NCI-H345 treated with DMSO at 0.1 percent for 48 hours (cell line): ENCODE data around the gene C3orf20.

Source experiments
- DNase-seq: peaks from one replicate; lab custom pipeline; 2025; ENCODE audit not compliant: unreplicated experiment; lab: John Stamatoyannopoulos, UW

The C3orf20 gene

GRCh38 chr3:14698601-14699244 is 23.8 kb downstream of the C3orf20 start:
- DNase-seq = no peak

GRCh38 chr3:14699643-14700042 is 24.7 kb downstream of the C3orf20 start:
- DNase-seq = no peak

DNA sequence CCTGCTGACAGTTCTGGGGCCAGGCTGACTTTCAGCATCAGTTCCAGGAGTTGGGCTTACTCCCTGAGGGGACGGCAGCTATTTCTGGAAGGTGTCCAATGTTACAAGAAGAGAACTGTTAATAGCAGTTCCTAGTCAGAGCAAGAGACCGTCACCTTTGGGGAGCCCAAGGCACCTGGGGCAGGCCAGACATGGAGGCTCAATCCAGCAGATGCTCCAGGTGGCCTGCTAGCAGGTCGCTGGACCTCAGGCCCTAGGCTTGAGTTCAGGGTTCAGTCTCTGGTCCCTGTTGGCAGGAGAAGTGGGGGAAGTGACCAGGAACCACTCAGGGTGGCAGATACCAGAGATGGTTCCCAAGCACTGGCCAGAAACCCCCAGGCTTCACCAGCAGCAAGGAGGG is 25.9 kb downstream of the C3orf20 start:
- DNase-seq = no peak

- no peak for DNase-seq
Measured at GRCh38 chr3:14701676-14702075, 26.7 kb downstream of the C3orf20 start.

- no peak for DNase-seq
Measured at GRCh38 chr3:14703128-14703750, 28.3 kb downstream of the C3orf20 start.

DNA sequence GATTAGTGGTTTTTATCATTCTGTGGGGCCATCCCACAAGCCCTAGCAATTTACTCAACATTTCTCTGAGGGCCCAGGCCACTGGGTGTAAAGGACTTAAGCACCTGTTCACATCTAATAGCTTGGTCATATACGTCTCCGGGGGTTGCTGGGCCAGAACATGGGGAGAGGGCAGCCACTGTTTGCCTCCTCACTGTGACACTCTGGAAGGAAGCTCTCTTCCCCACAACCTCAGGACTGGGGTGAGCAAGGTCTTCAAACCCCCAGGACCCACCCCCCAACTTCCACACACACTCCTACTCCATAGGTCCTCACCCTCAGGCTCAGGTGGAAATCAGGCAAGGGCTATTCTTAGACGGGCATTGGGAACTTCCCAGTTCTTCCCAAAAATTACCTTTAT is 28.9 kb downstream of the C3orf20 start:
- no peak for DNase-seq

- no peak for DNase-seq
Measured at GRCh38 chr3:14706096-14706495, 31.2 kb downstream of the C3orf20 start.

DNA sequence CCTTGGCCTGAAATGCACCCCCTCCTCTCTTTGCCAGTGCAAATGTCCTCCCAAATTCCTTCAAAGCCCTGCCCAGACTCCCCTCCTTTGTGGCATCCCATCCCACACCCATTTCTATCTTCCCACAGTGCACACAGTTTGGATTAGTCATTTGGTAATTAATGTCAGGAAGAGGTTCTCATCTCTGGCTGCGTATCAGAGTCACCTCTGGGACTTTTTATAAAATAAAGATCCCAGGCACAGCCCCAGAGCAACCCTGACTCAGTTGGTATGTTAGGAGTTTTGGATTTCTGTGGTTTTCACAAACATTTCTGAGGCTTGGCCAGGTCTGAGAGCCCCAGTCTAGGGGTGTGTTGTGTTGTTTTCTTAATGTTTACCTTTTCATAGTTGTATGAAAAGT is 41.6 kb downstream of the C3orf20 start:
- DNase-seq = no peak

- no peak for DNase-seq
Measured at GRCh38 chr3:14717307-14717706, 42.4 kb downstream of the C3orf20 start.

GRCh38 chr3:14718539-14718938 is 43.6 kb downstream of the C3orf20 start:
- no peak for DNase-seq

GRCh38 chr3:14719006-14719405 is 44.1 kb downstream of the C3orf20 start:
- DNase-seq = no peak

GRCh38 chr3:14721126-14721864 is 46.4 kb downstream of the C3orf20 start:
- DNase-seq = no peak

DNA sequence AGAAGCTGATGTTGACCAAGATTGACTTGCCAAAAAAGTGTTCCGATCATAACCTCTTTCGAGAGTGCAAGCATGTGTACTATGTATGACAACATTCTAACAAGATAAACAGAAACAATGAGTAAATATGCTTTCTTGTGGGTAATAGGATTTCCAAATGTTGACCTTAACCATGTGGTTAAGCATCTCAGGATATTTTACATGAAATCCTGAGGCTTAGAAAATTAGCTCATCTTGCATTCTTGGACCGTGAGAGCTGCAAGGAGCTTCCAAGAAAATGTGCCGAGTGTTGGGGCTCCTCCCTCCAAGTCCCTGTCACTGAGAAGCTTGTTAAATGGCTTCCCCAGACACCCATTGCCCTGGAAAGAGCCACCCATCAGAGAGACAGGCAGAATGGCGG is 50.1 kb downstream of the C3orf20 start:
- DNase-seq = no peak

GRCh38 chr3:14725564-14726440 is 50.9 kb downstream of the C3orf20 start:
- DNase-seq = no peak

- DNase-seq = no peak
Measured at GRCh38 chr3:14726441-14726780, 51.5 kb downstream of the C3orf20 start.

GRCh38 chr3:14728113-14728512 is 53.2 kb downstream of the C3orf20 start:
- DNase-seq = no peak

- DNase-seq = no peak
Measured at GRCh38 chr3:14730703-14731382, 55.9 kb downstream of the C3orf20 start.

DNA sequence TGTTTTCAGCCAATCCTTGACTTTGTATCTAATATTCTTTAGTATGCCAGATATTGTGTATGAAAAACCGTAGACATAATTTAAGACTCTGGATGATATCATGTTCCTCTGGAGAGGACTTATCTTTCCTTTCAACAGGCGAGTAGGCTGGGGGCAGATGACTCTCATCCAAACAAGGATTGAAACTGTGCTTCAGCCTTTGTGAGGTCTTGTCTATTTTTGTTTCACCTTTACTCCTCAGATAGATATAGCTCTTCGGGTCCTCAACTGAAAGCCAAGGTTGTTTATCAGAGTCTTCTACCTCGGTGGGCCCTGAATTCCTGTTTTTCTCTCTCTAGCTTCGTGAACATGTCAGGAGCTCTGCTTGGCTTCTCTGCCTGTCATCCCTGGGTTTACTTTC is 66.0 kb downstream of the C3orf20 start:
- DNase-seq = no peak

DNA sequence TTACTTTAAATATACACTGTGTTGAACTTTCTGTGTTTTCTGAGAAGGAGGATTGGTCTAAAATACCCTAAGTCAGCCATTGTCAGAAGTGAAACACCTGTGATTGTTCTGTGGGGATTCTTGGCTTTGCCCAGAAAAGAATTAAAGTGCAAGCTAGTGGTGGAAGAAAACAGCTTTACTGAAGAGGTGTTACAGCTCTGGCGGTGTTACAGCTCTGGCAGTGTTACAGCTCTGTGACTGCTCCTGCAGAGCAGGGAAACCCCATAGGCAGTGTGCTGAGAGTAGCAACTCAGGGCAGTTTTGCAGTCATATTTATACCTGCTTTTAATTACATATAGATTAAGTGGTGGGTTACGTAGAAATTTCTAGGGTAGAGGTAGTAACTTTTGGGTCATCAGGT is 66.6 kb downstream of the C3orf20 start:
- DNase-seq = no peak

DNA sequence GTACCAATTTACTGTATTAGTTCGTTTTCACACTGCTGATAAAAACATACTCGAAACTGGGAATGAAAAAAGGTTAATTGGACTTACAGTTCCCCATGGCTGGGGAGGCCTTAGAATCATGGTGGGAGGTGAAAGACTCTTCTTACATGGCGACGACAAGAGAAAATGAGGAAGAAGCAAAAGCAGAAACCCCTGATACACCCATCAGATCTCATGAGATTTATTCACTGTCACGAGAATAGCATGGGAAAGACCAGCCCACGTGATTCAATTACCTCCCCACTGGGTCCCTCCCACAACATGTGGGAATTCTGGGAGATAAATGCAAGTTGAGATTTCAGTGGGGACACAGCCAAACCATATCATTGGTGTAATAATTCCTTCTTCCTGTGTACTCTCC is 69.6 kb downstream of the C3orf20 start:
- no peak for DNase-seq

DNA sequence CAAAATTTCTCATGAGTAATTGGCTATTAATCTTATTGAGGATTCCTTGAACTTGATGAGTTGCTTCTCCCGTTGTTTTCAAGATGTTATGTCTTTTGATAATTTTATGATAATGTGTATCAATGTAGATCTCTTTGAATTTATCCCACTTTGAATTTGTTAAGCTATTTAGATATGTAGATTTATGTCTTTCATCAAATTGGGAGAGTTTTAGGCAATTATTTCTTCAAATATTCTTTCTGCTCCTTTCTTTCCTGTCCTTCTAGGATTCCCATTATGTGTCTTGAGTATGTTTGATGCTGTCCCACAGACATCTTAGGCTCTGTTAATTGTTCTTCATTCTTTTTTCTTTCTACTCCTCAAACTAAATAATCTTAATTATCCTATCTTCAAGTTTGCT is 75.7 kb downstream of the C3orf20 start:
- no peak for DNase-seq
